ENCODE measurements around the gene ENOX1. TPM values are rescaled to one million over a fixed set of nuclear protein-coding genes. Genes with fewer than 3 reads are reported as not detected.

Gene ENOX1
- total and polyA plus RNA-seq, 2 of the 8 experiments (the other 6 are each of a cell fraction or from before 2014, with no cell fraction given) = 0.23 to 0.37 TPM

- TF ChIP-seq CHD7 (IDR thresholded peaks at IDR 0.05; ENCODE audit: insufficient replicate concordance, low read length) = no peak
- no peak for TF ChIP-seq SP2 (IDR thresholded peaks at IDR 0.05; ENCODE audit: low read length)
- no peak for TF ChIP-seq CTCF (IDR thresholded peaks at IDR 0.05; ENCODE audit: control extremely low read depth in 1 of 3, insufficient read depth in 1 of 3, low read depth in 1 of 3, low read length in 3 of 3)
- TF ChIP-seq TBP (IDR thresholded peaks at IDR 0.05; ENCODE audit: low read depth, low read length) = no peak
- TF ChIP-seq MAFK (IDR thresholded peaks at IDR 0.05; ENCODE audit: low read depth, low read length) = no peak
These were observed 409.6 kb downstream of the ENOX1 start (continued) for GRCh38 chr13:43377149-43377548.

Measured in H1 (cell line).